Adrenal gland (tissue), 12 donors: ENCODE results near the gene ZNF775. TPM values are rescaled to one million over a fixed set of nuclear protein-coding genes. Genes with fewer than 3 reads are reported as not detected.

ENCODE experiments used
- DNase-seq, 7 donors: peaks; one replicate each; pipeline ENCODE4 v3.0.0-alpha.2; 2019 to 2020
- H3K27ac ChIP-seq, 5 donors: fragments of 200-600 bp; sonication (generic) in 4 of 5; 1 replicate in 3 of 5; 2 replicates in 2 of 5; pipeline versions ENCODE4 v1.5.1 to v1.8.0; 2016 to 2020; ENCODE audit warnings: mild to moderate bottlenecking in 1 of 5
- H3K27me3 ChIP-seq: fragments of 200-600 bp; 2 replicates; pipeline ENCODE4 v1.8.0; 2021
- H3K36me3 ChIP-seq, 2 donors: fragments of 200-600 bp; replicated peaks in 1 of 2; 1 replicate in 1 of 2; 2 replicates in 1 of 2; pipeline versions ENCODE4 v1.5.1 to v1.8.0; 2018 to 2022
- H3K4me1 ChIP-seq, 2 donors: fragments of 200-600 bp; replicated peaks in 1 of 2; 1 replicate in 1 of 2; 2 replicates in 1 of 2; pipeline versions ENCODE4 v1.5.1 to v1.8.0; 2018 to 2021
- H3K4me3 ChIP-seq, 4 donors: fragments of 200-600 bp; sonication (generic) in 3 of 4; one replicate each; pipeline ENCODE4 v1.5.1; 2016 to 2018
- H3K9me3 ChIP-seq, 3 donors: fragments of 200-600 bp; sonication (generic) in 1 of 3; replicated peaks in 1 of 3; 1 replicate in 2 of 3; 2 replicates in 1 of 3; pipeline versions ENCODE4 v1.5.1 to v1.8.0; 2016 to 2021
- CTCF ChIP-seq, 6 experiments: fragments of 450-650 bp in 4 of 6; fragments of 200-600 bp in 2 of 6; sonication (generic) in 1 of 6; IDR thresholded peaks; 1 replicate in 5 of 6; 2 replicates in 1 of 6; pipeline versions ENCODE4 v1.5.1 to v1.8.0; 2016 to 2021; ENCODE audit warnings: antibody characterized with exemption in 6 of 6, mild to moderate bottlenecking in 2 of 6, moderate library complexity in 1 of 6
- POLR2A ChIP-seq, 2 donors: fragments of 450-650 bp; IDR thresholded peaks; one replicate each; pipeline ENCODE4 v1.6.1; 2017; ENCODE audit warnings: antibody characterized with exemption in 2 of 2, mild to moderate bottlenecking in 2 of 2, moderate library complexity in 1 of 2
- WGBS, 4 donors: extraction: QIAGEN DNeasy Blood & Tissue Kit in 2 of 4; methylation state at CpG; one replicate each; pipeline versions ENCODE4 v1.1.5 to v1.1.7; 2013 to 2017; 5-methylcytosine and 5-hydroxymethylcytosine counted together
- intact Hi-C, 2 donors: fragments of 100-400 bp; cut with DNase I; formaldehyde crosslinking; loops; one replicate each; pipeline versions ENCODE4 v1.14.1 to v1.15.0; 2022 to 2023
- polyA plus RNA-seq, 3 donors: library from polyadenylated mRNA; stranded (reverse); fragments of 200-250 nt in 2 of 3; fragments of 350-450 nt in 1 of 3; fragmentation: Illumina TruSeq in 1 of 3; extraction: RNeasy Lipid Tissue Mini Kit (QIAGEN cat#74804) in 1 of 3; gene quantifications; one replicate each; pipeline ENCODE4 v1.2.3, GENCODE V29; 2013 to 2014
- total RNA-seq, 9 donors: library from RNA; depleted of rRNA in 4 of 9; stranded (reverse); fragments of >200 nt in 4 of 9; fragments of 120-200 nt in 1 of 9; fragmentation: NEBNext Ultra II Directional in 1 of 9; extraction: Animal tissue kit (Norgen Biotek cat#: 25700) in 1 of 9; gene quantifications; one replicate each; pipeline versions ENCODE4 v1.1.0 to v1.2.4, GENCODE V29; 2013 to 2023
- donor health status: healthy with polysubstance abuse.
- donor health status: Bipolar disorder and iron deficiency.
- donor health status: DM: yes; HTN: yes; CAD: no.
- donor health status: DM: no; HTN: no; CAD: no.
- donor health status: DM: no; HTN: no; CAD: no.
- donor health status: DM: yes; HTN: yes; CAD: no.

The ZNF775 gene
- total and polyA plus RNA-seq, 12 donors = 0.26 to 13.9 (median 6.1) TPM

GRCh38 chr7:150397346-150398107 is 18.4 kb downstream of the ZNF775 start:
- TF ChIP-seq CTCF (IDR thresholded peaks at IDR 0.05) (no peak), POLR2A (IDR thresholded peaks at IDR 0.05) (no peak)
- WGBS, 4 donors = 95 to 97% (median 96%) methylated on average over 38 to 91 of the region's 91 CpGs
- intact Hi-C loops = no loop called here
- peak in 1 of 7 donors; percentile 17 for DNase-seq
- no peaks in the 10 kb centered on the region for H3K27me3 ChIP-seq
- peaks cover 0 to 12% of the 10 kb centered on the region in 2 donors for H3K36me3 ChIP-seq
- peaks cover 11 to 19% of the 10 kb centered on the region in 2 donors for H3K4me1 ChIP-seq
- H3K4me3 ChIP-seq = no peak overlapping the region
- no peaks in the 10 kb centered on the region for H3K9me3 ChIP-seq
- H3K27ac ChIP-seq = no peak overlapping the region

- Histone ChIP-seq H3K27me3 (no peaks in the 10 kb centered on the region), H3K4me3 (no peak overlapping the region), H3K9me3 (no peaks in the 10 kb centered on the region), H3K4me1 (peaks cover 11 to 19% of the 10 kb centered on the region in 2 donors), H3K27ac (no peak overlapping the region), H3K36me3 (peaks cover 0 to 12% of the 10 kb centered on the region in 2 donors)
- intact Hi-C loops = no loop called here
- WGBS, 4 donors = 91 to 95% (median 92%) methylated on average over 24 to 27 of the region's 27 CpGs
- peak in 1 of 7 donors; percentile 10 for DNase-seq
- TF ChIP-seq CTCF (IDR thresholded peaks at IDR 0.05) (no peak), POLR2A (IDR thresholded peaks at IDR 0.05) (no peak)
Observed at GRCh38 chr7:150398108-150398964, 19.2 kb downstream of the ZNF775 start.

- no peaks in the 10 kb centered on the region for H3K9me3 ChIP-seq
- intact Hi-C loops = no loop called here
- H3K4me1 ChIP-seq = peaks cover 12 to 24% of the 10 kb centered on the region in 2 donors
- TF ChIP-seq POLR2A (IDR thresholded peaks at IDR 0.05) (no peak), CTCF (IDR thresholded peaks at IDR 0.05) (no peak)
- H3K4me3 ChIP-seq = no peak overlapping the region
- WGBS, 4 donors = 78 to 93% (median 81%) methylated on average over 2 of the region's 2 CpGs
- peak in 1 of 7 donors; percentile 5 for DNase-seq
- peak overlapping the region in 2 of 5 donors; percentile 84 to 85 for H3K27ac ChIP-seq
- peaks cover 0 to 12% of the 10 kb centered on the region in 2 donors for H3K36me3 ChIP-seq
- no peaks in the 10 kb centered on the region for H3K27me3 ChIP-seq
Observed at GRCh38 chr7:150398965-150399320, 19.8 kb downstream of the ZNF775 start.

- no peak for TF ChIP-seq CTCF (IDR thresholded peaks at IDR 0.05)
- H3K4me3 ChIP-seq = no peak overlapping the region
Observed at GRCh38 chr7:150399421-150400007, 20.4 kb downstream of the ZNF775 start.

More at GRCh38 chr7:150399421-150400007, 20.4 kb downstream of the ZNF775 start:
- 78 to 88% (median 83%) methylated on average over 13 to 15 of the region's 15 CpGs for WGBS, 4 donors
- intact Hi-C loops = no loop called here
- Histone ChIP-seq H3K9me3 (no peaks in the 10 kb centered on the region), H3K36me3 (peaks cover 0 to 12% of the 10 kb centered on the region in 2 donors), H3K27me3 (no peaks in the 10 kb centered on the region), H3K4me1 (peaks cover 18 to 30% of the 10 kb centered on the region in 2 donors), H3K27ac (peak overlapping the region in 4 of 5 donors; percentile 41 to 85 (median 62))
- peak in 3 of 7 donors; percentile 4 to 74 (median 51) for DNase-seq
